ENCODE data around the gene PRKAR1B. TPM values are rescaled to one million over a fixed set of nuclear protein-coding genes. Genes with fewer than 3 reads are reported as not detected.
"Not testable (repeated sequence)": the region's sequence is repeated elsewhere in the genome, so short reads cannot be mapped to it uniquely, and the experiment has no call there.

PRKAR1B gene
- total RNA-seq, 1 experiment from 2014 or later, result 27.2 TPM

DNA sequence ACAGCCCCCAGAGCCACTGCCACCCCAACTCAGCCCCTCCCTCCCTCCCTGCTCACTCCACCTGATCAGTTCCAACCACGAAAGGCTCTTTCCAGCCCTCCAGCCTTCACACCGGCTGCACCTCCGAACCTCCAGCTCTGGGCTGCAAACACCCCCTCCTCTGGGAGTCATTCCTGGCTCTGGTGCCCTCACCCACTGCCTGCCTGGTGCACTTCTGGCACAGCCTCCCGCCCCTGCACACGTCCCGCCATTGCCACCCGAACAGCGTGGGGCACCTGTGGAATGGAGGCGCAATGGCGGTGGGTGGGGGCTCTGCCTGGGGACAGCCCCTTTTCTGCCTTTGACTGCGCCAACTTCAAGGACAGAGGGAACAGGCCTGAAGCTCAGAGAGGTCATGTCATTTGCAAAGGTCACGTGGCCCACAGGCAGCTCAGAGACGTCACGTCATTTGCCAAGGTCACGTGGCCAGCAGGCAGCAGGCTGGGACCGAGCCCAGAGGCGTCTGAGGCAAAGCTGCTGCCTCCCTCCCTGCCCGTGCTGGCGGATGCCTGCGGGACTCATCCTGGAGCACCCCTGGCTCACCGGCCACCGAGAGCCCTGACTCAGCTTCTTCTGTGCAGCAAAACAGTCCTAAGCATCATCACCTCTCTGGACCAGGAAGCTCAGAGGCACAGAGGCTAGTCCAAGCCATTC is 76.6 kb downstream of the PRKAR1B start:
- peak; percentile 15 for DNase-seq (ENCODE audit: low read depth)

DNA sequence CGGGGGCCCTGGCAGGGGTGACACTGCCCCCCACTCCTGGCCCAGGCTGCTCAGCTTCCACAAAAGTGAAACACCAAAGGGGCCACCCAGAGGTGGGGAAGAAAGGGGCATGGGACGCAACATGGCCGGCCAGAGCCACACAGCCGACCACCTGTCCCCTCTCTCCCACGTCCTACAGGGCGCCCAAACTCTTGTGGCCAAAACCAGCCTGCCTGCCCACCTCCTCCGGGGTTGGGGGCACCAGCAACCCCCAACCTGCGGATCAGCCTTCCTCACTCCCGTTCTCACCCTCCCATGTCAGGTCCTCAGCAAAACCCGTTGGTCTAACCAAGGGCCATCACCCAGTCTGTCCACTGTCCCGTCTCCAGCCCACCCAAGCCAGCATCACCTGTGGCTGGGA is 80.1 kb downstream of the PRKAR1B start:
- no peak for DNase-seq (ENCODE audit: low read depth)

DNA sequence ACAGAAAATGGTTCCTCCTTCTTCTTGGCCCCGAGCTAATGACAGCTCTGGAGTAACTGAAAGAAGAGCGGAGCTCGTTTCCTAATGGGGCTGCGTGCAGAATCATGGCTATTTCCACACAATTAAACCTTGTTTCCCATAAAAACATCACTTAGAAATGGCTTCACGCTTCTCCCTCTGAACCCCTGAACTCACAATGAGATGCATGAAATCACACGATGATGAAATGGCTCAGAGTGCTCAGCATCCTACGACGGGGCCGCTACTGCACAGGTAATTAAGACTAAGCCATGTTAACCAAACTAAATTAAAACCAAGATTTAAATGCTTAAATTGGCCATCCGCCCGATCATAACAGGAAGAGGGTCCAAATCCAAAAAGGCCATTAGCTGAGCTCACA is 80.6 kb downstream of the PRKAR1B start:
- no peak for DNase-seq (ENCODE audit: low read depth)

DNA sequence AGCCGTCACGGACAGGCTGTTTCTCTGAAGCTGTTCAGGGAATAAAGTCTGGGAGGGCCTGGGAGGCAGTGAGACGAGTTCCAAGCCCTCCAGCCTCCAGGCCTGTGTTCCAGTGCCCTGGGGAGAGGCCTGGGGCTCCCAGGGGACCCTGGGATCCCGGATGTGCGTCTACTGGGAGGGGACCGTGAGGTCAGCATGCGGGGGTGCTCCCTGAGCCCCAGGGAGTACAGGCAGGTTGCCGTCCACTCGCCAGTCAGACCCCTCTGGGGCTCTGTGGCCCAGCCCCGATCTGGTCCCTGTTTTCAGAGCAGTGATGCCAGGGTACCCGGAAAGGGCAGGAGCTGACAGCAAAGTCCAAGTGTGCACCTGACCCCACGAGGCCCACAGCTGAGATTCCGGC is 81.5 kb downstream of the PRKAR1B start:
- DNase-seq (ENCODE audit: low read depth), result no peak

DNA sequence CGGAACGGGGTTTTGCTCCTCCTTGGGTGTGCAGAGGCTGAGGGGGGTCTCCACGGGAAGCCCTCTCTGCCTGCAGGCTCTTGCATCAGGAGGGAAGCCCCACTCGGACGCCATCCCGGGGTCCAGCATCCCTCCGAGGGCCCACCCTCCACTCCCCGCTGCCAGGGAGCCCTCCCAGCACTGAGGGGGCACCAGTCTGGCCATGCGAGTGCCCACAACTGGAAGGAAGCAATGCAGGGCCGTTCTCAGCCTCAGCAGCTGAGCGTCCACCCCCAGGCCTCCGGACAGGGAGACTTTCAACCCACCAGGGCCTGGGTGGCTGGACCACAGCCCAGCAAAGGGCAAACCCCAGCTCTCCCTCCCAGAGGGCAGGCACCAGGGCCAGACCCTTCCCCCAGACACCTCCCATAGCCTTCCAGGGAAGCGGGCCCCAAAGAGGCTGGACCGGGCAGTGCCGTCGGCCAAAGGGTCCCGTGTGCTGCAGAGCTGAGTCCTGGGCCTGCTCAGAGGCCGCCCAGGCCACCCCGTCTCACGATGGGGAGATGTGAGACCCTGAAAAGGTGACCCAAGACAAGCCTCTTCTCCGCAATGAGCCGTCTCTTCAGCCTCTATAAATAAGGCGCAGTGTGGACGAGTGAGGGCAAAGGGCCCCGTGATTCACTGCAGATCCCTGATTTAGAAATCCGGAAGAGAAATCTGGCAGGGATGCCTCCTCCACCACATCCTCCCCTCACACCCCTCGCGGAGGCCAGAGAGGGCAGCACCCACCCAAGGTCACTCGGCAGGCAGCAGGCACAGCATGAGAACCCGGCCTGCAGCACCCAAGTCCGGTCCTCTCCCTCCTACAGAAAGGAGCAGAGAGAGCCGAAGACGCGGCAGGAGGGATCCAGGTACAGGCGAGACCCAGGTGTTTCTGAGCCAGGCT is 82.4 kb downstream of the PRKAR1B start:
- peak; percentile 25 for DNase-seq (ENCODE audit: low read depth)

DNA sequence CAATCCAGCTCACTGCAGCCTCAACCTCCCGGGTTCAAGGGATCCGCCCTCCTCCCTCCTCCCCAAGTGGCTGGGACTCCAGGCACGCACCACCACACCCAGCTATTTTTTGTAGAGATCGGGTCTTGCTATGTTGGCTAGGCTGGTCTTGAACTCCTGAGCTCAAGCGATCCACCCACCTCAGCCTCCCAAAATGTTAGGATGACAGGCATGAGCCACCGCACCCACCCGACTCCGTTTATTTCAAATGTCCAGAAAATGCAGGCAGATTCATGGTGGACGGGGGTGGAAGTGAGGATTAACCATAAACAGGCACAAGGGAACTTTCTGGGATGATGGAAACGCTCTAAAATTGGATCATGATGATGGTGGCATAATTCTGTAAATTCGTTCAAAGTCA is 85.1 kb downstream of the PRKAR1B start:
- DNase-seq (ENCODE audit: low read depth), result no peak

DNA sequence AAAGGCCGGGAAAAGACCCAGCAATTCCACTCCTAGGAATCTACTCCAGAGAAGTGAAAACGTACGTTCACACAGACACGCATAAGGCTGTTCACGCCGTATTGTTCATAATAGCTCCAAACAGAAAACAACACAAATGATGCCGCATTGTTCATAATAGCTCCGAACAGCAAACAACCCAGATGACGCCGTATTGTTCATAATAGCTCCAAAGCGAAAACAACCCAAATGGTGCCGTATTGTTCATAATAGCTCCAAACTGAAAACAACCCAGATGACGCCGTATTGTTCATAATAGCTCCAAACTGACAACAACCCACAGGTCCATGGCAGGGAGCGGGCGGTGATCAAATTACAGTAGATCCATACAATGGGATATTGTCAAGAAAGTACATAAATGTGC is 85.8 kb downstream of the PRKAR1B start:
- DNase-seq (ENCODE audit: low read depth), result peak; percentile 63

DNA sequence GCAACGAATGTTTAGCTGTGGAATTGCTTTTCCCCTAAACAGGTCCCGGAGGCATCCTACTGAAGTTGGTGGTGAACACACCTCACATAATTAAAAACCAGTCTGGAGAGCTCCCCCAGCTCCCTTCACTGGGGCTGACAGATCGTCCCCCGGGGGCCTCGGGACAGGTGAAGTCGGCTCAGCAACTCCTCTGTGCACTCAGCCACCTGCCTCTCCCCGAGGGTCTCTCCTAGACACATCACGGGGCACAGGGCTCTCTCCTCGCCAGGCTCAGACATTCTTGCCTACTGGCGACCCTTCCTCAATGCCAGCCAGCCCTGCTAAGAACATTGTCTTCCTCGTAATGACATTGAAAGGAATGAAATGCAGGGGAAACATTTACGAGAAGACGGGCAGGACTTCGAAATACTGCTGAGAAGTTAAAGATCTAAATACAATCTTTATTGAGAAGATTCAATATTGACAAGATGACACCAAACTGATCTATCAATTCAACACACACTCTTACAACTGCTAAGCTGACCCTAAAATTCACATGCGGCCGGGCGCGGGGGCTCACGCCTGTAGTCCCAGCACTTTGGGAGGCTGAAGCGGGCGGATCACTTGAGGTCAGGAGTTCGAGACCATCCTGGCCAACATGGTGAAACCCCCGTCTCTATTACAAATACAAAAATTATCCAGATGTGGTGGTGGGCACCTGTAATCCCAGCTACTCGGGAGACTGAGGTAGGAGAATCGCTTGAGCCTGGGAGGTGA is 88.6 kb downstream of the PRKAR1B start:
- no peak for DNase-seq (ENCODE audit: low read depth)

DNA sequence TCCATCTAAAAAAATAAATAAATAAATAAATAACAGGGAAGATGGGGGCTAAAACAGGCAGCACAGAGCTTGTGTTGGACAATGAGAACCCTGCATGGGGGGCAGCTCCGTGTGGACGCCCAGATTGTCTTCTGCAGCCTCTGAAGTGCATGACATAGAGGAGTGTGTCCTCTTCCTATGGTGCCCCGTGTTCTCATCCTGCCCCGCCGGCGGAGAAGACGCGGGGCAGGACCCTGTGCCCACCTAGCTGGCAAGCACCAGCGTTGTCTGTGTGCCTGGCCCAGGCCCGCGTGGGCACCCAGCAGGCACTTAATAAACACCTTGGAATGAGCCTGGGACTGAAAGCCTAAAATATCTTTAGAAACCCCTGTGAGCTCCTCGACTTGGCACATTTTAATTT is 89.3 kb downstream of the PRKAR1B start:
- no peak for DNase-seq (ENCODE audit: low read depth)

DNA sequence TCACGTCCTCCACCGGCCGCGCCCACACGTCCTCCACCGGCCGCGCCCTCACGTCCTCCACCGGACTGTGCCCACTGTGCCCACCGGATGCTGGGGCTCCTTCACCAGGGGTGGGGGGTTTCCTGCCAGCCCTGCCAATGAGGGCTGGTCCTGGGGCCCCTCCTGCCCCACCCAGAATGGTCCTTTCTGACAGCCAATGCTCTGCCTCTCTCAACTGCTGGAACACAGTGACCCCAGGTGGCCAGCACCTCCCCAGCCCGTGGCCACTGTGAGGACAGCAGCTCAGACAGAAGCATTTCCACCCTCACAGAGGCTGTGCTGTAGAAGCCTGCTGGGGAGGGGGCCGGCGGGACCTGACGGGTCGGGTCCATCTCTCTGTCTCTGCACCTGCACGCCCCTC is 90.7 kb downstream of the PRKAR1B start:
- no peak for DNase-seq (ENCODE audit: low read depth)

DNA sequence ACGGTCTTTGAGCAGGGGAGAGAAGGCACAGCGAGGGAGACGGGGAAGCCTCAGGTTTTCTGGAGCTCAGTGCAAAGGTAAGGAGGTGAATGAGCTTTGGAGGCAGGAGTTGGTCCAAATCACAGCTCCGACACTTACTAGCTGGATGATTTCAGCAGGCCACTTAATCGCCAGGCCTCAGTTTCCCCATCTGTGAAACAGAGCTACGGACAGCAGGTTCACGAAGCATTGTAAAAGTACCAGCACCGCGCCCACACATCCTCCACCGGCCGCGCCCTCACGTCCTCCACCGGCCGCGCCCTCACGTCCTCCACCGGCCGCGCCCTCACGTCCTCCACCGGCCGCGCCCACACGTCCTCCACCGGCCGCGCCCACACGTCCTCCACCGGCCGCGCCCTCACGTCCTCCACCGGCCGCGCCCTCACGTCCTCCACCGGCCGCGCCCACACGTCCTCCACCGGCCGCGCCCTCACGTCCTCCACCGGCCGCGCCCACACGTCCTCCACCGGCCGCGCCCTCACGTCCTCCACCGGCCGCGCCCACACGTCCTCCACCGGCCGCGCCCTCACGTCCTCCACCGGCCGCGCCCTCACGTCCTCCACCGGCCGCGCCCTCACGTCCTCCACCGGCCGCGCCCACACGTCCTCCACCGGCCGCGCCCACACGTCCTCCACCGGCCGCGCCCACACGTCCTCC is 91.2 kb downstream of the PRKAR1B start:
- DNase-seq (ENCODE audit: low read depth), result not testable (repeated sequence)

DNA sequence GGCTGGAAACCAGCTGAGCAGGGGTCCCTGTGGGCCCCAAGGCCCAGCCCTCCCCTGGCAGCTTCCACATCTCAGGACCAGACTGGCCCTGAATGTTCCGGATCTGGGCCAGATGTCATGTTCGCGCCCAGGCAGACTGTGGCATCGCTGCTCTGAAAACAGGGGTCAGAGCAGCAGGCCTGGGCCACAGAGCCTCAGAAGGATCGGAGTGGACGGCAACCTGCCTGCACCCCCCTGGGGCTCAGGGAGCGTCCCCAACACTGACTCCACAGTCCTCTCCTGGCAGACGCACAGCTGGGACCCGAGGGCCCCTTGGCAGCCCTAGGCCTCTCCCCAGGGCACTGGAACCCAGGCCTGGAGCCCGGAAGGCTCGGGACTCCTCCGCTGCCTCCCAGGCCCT is 91.9 kb downstream of the PRKAR1B start:
- DNase-seq (ENCODE audit: low read depth), result no peak

DNA sequence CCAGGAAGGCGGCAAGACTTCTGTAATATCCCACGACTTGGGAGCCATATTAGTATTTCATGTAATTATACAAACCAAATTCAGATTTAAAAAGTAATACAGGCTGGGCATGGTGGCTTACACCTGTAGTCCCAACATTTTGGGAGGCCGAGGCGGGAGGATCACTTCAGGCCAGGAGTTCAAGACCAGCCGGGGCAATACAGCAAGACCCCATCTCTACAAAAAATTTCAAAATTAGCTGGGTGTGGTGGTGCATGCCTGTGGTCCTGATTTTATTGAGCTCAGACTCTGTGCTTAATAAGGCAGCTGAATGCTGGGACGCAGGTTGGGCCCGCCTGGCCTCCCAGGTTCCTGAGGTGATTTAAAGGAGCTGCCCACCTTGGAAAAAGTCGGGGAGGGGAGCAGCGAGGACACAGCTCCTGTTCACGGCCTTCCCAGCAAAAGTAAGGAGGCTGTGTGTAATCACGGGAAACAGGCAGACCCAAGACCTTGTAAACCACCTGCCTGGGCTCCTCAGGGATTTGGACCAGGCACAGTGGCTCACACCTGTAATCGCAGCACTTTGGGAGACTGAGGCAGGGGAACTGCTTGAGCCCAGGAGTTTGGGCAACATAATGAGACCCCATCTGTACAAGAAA is 93.6 kb downstream of the PRKAR1B start:
- DNase-seq (ENCODE audit: low read depth), result no peak

DNA sequence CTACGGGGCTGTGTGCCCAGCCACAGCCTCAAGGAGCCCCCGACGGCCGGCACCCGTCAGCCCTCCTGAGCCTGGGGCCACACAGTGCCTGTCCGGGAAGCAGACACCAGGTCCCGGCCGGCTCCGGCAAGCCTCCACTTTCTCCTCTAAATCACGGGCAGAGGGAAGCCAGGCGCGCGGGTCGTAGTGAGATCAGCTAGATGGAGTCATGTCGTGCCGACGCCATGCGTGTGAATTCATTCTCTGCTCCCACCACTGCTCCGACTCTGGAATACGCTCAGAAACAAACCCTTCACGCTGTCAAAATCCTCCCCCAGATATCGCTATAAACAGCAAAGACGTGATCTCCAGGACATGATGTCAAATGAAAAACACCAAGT is 94.3 kb downstream of the PRKAR1B start:
- no peak for DNase-seq (ENCODE audit: low read depth)

DNA sequence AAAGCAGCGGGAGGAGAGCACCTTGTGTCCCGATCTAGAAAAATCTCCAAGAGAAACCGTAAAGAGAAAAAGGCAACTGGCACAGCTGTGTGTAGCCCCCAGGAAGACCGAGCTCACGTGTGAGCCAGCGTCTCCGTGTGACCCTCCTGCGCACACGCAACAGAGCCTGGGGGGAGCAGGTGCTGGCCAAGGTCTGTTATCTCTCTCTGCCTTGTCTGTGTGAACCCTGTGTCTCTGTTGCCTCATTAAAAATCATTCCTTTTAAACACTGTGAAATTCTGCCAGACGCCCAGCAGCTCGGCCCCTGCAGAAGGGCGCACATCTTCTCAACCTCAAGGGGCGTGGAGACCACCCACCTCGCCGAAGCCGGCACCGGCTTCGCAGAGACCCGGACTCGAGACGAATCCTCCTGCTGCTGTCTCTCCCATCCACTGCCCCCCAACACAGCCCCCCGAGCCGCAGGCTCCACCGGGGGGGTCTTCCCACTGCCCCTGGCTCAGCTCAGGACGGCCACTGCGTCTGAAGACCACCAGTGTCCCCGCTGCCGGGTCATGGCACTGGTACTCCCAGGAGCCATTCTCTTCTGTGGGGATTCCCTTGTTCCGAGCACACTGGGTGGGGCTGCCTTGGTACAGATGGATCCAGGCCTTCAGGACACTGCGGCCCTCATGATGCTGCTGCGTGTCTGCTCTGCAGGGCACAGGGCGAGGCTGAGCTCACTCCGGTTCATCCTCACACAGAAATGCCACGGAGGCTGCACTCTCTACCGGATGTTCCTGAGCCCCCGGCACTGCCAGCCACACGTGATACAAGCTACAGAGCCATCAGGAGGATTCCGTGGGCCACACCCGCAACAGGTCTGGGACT is 94.9 kb downstream of the PRKAR1B start:
- no peak for DNase-seq (ENCODE audit: low read depth)

DNA sequence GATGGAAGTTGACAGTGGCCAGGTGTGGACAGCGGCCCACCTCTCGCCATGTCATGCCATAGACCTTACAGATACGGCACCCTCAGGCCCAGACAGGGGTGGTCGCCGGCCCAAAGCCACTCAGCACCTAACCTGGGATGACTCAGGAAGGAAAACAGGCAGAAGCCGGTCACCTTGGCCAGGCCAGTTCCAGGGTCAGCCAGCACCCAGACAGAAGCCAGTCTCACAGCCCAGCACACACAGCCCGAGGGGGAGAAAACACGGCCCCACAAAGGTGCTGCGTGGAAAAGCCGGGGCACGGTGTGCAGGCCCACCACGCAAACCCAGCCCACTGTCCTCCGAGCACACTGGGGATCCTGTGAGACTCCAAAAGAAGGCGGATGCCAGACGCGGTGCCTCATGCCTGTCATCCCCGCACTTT is 95.8 kb downstream of the PRKAR1B start:
- DNase-seq (ENCODE audit: low read depth), result no peak

DNA sequence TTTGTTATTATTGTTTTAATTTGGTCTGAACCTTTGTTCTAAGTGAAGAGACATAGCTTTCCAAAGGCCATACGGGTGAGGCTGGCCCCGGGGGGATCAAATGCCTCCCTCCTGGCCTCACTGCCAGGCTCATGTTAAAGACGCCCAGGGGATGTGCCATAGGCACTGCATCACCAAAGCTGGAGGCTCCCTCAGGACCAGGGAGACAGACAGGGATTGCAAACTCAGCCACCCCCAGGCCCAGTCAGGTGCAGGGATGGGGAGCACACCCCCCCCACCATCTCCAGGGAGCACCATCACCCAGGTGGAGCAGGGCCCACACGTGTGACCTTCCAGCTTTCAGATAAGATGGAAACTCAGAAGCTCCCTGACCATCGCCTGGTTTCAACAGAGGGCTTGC is 96.5 kb downstream of the PRKAR1B start:
- DNase-seq (ENCODE audit: low read depth), result no peak

DNA sequence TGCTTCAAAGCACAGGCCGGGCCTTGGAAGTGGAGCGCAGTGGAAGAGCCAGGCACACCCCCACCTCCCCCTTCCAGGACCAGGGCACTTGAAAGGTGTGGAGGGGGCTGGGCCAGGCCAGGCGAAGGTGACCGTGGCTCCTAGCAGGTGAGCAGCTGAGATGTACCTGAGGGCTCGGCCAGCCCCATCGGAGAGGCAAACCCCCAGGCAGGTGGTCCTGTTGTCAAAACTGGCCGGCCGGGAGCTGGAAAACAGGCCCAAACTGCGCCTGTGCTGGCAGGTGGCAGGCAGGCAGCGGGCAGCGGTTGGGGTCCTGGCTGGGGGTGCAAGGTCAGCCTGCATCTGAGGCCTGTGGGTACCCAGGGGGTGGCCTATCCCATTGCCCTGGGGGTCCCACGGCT is 97.0 kb downstream of the PRKAR1B start:
- no peak for DNase-seq (ENCODE audit: low read depth)

DNA sequence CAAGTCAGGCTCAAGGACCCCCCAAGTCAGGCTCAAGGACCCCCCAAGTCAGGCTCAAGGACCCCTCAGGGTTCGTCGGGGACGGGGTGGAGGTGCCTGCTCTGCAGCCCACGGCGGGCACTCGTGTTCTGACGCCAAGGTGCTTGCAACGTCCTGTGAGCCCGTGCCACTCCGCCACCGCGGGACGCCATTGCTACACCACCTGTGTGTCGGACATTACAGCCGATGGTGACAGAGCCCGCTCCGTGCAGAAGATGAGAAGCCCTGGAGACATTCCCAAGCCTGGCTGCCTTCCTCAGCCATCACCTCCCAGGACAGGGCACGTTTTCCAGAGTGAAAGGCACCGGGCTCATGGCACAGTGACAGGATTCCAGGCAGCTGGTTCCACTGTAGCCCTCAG is 98.3 kb downstream of the PRKAR1B start:
- no peak for DNase-seq (ENCODE audit: low read depth)

DNA sequence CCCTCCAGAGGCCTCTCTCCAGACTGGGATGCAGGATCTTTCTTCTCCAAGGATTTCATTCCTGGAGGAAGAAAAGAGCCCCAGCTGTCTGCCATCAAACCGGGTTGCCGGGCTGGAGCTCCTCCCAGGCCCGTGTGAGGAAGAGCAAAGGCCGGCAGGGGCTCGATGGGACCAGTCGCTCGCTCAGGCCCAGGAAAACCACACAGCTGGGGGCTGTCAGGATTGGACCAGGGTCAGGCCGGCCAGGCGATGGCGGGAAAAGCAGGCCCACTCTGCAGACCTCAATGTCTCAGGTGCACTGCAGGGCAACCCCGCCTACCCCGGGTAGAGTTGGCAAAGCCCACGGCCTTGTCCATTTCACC is 98.7 kb downstream of the PRKAR1B start:
- DNase-seq (ENCODE audit: low read depth), result no peak
